Activated gamma-delta T cell (primary cell): ENCODE measurements around the gene BRDT.

Experiments
- DNase-seq: peaks from one replicate; lab custom pipeline; 2025; lab: John Stamatoyannopoulos, UW
- total RNA-seq, 2 donors: gene quantifications; one replicate each; lab custom pipeline; 2026; lab: John Stamatoyannopoulos, UW

Gene BRDT
- 0.39 to 0.67 reads per million in 2 donors for total RNA-seq

DNA sequence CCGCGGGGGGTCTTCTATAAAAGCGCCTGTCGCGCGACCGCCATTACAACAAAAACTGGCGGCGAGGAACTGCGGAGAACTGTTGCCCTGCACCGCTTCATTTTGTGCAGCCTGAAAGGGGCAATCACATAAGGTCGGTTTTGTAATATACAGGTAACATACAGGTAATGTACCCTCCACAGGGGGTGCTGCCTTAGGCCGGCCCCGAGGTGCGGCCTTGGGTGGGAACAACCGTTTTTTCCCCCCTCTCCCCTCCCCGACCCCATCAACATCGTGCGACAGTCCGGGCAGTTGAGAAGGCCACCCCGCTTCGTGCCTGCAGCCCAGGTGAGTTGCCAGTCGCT is at the start of gene BRDT:
Gene BRDT, plus strand, starts transcription at position 46 of the 344 bp plus-strand sequence. CDS start 13,354 bp downstream, outside the sequence.
- no peak for DNase-seq

DNA sequence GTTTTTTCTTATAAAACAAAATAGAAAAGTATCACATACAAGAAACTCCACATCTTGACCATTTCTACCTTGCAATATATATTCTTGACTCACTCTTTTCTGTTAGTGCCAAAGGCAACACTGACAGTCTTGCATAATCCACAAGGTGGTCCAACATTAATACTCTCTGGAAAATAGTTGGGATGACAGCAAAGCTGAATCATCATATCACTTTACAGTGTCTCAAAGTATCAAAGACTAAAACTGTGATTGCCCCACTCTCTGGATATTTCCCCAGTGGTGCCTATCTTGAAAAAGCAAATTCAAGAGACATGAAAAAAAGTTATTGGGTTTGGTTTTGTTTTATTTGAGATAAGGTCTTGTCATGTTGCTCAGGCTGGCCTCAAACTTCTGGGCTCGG is 48.6 kb upstream of the BRDT start:
- no peak for DNase-seq

DNA sequence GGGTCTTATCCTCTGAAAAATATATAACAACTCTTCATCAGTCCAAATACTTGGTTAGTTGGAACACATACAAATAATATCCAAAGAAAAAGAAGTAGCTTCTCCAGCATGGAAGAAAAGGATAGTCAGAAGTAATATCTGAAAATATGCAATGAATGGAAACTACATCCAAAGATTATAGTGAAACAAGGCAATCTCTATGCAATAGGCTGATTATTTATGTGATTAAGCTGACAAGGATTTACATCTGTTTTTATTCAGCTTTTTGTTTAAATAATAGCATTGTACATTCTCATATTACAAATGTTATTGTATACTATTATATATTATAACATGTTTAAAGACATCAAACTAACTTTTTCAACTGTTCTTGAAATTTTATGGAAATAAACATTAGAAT is 48.0 kb upstream of the BRDT start:
- no peak for DNase-seq

DNA sequence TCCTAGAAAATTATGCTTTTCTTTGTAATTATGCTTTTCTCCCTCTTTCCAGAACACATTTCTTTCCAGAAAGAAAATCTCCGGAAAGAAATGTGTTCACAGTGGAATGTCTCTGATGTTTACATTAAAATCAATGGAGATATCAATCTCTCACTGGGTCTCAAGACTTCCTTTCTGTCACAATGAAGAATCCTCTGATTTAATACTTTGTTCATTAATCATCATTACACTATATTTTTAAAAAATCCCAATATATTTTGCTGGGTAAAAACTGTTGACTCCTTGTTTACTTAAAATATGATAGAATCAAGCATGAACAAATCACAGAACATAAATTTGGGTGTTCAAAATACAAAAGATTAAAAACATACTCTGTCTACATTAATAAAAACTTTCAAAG is 36.9 kb upstream of the BRDT start:
- DNase-seq, result no peak

DNA sequence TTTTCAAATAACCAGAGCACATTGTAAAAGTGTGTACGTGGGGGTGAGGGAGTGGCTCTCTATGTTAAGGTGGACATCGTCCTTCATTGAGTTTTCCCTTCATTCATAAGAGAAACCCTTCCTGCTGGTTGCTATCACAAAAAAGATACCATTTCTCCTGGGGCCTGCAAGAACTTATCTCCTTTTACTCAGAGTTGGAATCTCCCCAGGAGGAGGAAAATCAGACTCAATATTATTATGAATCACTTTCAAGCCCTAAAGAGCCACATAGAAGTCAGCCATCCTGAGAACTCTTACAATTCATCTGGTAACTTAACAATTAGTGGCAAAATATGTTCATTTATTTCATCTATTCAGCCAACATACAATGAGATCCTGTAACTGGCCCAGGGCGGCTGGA is 36.2 kb upstream of the BRDT start:
- DNase-seq, result no peak

DNA sequence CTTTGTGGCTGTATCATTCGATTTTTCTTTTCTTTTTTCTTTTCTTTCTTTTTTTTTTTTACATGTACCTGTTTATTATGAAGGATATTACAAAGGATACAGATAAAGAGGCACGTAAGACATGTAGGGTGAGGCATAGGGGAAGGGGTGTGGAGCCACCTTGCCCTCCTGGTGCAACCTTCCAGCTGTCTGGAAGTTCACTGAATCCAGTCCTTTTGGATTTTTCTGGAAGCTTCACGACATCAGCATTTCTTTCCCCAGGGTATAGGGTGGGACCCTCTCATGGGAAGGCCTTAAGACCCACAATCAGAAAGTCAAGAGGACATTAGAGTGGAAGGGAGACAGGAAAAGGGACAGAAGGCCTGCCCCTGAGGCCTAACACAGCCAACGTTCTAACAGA is 33.2 kb upstream of the BRDT start:
- DNase-seq, result no peak

DNA sequence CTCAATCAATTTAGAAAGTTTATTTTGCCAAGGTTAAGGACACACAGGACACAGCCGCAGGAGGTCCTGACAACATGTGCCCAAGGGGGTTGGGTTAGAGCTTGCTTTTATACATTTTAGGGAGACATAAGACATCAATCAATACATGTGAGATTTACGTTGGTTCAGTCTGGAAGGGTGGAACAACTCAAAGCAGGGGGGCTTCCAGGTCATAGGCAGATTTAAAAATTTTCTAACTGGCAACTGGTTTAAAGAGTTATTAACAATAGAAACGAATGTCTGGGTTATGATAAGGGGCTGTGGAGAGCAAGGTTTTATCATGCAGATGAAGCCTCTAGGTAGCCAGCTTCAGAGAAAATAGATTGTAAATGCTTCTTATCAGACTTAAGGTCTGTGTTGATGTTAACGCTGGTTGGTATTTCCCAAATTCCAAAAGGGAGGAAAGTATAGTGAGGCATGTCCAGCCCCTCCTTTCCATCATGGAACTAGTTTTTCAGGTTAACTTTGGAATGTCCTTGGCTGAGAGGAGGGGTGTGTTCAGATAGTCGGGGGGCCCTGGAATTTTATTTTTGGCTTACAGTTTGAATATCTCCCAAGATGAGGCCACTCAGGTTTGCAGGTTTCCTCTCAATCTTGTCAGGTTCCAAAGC is 32.3 kb upstream of the BRDT start:
- DNase-seq, result no peak

DNA sequence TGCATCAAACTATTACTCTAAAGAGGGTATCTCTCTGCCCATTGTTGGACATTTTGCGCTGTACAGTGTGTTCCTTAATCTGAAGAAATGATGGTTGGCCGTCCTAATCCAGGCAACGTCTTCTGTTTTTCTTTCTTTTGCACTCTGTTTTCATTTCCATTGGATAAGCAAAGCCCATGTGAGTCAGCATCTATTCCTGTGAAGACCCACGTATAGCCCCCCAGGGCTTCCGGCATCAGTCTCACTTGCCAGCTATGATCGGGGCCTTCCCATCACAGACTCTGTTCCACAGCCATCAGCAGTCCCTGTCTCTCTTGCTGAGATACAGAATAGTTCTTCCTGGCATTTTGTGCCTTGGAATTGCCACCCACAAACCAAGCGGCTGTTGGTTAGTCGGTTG is 29.2 kb upstream of the BRDT start:
- DNase-seq, result no peak

DNA sequence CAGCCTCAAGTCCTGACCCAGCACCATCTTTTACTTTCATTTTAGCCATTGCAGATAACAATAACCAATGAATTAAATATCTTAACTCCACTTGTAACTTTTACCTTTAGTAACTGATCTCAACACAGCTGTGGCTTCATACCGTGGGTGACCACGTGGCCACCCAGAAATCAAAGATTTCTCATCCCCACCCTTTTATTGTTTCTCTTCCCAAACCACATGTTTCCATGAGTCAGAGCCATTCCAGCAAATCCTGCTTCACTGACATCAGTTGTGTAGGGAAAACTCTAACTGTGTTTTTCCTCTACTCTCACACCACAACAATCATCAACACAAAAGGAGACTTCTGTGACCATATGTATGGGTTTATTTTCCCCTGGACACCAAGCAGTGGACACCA is 25.1 kb upstream of the BRDT start:
- no peak for DNase-seq

DNA sequence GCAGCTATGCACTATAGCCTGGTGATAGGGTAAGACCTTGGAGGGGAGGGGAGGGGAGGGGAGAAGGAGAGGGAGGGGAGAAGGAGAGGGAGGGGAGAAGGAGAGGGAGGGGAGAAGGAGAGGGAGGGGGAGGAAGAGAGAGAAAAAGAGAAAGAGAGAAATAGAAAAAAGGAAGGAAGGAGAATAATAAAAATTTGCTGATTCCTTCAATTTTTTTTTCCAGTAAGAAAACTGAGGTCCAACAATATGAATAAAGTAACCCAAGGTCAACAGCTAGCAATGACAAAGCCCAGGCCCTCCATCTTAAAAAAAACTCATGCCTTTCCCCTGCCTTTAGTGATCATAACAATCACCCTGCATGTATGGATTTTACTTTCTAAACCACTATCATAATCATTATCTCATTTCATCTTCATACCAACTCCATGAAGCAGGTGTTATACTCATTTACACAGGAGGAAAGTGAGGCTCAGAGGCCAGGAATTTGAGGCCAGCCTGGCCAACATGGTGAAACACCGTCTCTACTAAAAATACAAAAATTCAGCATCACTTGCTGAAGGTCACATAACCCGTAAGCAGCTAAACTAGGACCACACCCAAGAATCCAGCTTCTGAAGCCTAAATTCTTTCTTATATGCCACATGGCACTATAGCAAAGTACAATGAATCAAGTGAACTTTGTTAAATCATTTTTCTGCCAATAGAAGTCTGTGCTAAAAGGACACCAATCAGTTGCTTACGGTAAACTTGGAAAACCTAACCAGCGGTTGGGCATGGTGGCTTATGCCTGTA is 23.4 kb upstream of the BRDT start:
- DNase-seq, result no peak

DNA sequence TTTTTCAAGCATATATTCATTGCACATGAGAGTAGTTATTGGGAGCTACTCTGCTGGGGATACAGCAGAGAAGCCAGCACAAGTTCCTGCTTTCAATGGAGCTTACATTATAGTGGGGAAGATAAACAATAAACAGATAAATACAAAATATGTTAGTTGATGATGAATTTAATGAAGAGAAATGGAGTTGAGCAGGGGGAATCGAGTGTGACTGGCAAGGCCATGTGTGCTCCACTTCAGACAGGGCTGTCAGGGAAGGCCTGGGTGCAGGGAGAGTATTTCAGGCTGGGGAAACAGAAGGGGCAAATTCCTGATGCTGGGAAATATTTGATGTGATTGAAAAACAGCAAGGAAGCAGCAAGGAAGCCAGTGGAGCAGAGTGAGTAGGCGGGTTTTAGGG is 21.2 kb upstream of the BRDT start:
- DNase-seq, result no peak

DNA sequence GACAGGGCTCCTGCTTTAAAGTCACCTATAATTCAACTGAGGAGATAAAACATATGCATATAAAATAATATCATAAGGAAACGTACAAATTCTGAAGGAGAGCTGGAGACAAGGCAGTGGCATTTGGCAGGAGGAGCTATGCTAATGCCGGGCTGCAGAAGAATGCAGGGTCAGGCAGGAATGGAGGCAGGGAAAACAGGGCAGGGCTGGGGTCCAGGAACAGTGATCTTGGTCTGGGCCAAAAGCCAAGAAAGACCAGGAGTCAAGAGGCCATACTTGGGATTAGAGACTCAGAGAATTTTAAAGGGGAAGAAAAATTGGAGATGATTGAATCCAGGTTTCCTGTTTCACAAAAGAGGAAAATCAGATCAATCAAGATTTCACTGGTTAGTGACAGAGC is 20.0 kb upstream of the BRDT start:
- no peak for DNase-seq

DNA sequence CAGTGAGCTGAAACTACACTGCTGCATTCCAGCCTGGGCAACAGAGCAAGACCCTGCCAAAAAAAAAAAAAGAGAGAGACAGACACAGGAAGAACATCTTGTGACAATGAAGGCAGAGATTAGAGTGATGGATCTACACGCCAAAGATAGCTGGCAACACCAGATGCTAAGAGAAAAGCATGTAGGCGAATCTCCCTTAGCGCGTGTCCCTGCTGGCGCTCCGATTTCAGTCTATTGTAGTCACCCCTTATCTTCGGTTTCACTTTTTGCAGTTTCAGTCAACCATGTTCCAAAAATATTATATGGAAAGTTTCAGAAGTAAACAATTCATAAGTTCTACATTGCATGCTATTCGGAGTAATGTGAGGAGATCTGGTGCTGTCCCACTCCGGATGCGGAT is 11.6 kb upstream of the BRDT start:
- DNase-seq, result no peak

DNA sequence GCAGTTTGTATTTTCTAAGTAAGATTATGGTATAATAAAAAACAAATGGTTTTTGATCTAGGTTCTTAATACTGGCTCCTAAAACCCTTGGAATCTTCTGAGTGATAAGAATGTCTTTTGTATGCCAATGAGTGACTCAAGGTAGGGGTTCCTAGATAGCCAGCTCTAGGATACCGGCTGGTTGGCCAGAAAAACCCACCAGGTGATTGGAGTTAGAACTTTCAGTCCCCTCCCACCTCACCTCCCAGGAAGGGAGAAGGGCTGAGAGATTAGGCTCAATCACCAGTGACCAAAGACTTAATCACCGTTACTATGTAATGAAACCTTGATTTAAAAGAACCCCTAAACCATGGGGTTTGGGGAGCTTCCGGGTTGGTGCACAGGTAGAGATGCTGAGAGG is 8.7 kb upstream of the BRDT start:
- no peak for DNase-seq

DNA sequence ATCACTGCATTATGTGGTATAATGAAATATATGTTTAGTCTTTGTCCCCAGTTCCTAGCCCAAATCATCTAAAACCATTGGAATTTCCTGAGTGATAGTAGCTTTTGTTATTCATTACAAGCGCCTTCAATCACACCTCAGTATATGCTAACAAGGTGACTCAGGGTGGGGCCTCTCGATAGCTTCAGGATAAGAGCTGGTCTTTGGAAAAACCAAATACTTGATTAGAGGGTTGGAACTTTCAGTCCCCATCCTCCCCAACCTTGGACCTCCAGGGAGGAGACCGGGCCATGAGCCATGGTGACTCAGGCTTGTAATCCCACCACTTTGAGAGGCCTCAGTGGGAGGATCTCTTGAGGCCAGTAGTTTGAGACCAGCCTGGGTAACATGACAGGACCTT is 5.1 kb upstream of the BRDT start:
- no peak for DNase-seq

DNA sequence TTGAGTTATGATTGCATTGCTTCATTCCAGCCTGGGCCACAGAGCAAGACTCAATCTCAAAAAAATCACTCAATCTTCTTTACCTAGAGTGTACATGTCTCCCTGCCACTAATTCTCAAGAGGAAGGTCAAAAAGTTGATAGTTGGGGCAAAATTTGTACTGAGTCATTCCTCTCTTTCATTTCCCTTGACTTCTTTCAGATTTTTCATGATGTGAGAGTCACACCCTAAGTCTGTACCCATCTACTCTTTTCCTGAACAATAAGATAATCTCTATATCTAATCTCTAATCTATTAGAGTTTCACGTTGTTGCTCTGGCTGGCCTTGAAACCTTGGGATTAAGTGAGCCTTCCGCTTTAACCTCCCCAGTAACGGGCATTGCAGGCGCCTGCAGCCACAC is 1.1 kb upstream of the BRDT start:
- DNase-seq, result no peak

DNA sequence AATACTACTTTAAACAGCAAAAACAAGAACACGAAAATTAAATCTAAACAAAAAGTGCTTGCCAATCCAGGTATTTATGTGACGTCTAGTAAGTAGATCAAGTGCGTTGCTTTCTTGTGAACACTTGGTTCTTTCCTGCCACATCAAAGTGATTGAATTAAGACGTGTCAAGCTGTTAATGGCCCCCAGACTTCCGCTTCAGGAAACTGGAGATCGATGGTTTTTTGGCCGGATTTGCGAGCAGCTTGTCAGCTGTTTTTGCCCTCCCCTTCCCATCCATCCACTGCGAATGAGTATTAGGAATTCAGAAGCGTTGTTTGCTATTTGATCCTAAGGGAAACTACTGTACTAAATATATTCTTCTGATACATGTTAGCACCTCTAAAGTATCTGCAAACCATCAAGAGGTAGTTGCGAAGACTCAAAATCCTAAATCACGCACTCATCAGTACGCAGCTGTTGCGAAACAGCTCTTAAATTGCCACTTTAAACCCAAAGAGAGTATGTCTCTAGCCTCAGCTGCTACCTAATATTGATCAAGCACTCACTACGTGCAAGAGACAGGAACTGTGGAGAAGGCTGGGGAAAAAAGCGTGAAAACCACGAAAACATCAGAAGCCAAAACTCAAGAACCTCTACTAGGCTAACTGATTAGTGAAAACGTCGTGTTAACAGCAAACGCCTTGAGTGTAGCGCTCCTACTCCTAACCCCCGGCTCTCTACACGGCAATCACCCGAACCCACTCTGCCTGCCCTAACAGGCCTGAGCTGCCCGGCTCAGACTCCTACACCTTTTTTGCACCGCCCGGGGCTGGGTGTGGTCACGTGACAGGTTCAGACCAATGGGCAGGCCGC is 473 bp upstream of the BRDT start:
- DNase-seq, result peak; percentile 20

DNA sequence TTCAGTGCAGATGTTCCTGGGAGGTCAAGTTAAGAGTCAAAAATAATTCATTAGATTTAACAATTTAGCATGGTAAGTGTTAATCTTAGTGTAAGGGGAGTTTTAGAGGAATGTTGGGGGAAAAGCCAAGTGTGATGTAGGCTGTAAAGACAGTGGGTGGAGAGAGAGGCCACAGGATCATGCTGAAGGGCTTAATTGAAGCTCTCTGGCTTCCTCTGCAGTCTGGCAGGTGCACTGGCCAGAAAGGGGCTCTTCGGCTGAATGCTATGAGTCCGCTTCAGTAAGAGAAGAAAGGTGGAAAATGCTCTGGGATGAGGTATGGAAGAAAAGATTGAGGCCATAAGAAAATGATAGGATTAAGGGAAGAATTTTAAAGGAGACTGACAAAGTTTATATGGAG is 3.0 kb downstream of the BRDT start:
- DNase-seq, result no peak

DNA sequence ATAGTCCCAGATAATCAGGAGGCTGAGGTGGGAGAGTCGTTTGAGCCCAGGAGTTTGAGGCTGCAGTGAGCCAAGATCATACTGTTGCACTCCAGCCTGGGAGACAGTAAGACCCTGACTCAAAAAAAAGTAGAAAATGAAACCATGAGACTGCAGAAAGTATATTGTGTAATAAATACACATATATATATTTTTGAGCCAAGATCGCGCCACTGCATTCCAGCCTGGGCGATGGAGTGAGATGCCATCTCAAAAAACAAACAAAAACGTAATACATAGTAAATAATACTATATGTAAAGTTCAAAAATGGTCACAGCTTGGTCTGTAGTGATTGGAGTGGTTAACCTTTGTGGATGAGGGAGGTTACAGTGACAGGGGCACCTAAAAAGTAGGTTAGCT is 9.7 kb downstream of the BRDT start:
- no peak for DNase-seq

DNA sequence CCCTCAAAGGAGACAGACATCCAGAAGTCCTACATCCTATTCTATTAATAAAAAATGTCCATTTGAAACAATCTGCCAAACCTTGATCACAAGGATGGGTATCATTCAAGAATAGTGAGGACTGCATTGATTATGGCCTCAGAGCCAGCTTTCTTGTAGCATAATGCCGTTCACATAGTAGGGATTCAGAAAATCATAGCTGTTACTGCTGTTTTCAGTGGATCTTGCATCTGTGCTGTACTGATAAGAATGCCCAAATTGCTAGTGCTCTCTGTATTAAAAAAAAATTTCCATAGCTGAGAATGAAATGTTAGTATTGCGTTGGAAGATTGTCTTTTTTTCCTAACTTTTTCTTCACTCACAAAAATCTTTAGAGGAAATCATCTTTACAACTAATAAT is 19.1 kb downstream of the BRDT start:
- no peak for DNase-seq

DNA sequence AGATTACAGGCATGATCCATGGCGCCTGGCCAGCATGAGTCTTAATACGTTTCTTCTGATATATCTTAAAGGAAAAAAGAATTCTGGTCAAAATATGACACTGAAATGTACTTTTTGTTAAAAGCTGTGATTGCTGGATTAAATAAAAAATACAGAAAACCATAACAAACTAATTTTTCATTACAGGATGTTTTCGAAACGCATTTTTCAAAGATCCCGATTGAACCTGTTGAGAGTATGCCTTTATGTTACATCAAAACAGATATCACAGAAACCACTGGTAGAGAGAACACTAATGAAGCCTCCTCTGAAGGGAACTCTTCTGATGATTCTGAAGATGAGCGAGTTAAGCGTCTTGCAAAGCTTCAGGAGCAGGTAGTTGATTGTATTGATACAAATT is 30.2 kb downstream of the BRDT start:
- DNase-seq, result no peak

DNA sequence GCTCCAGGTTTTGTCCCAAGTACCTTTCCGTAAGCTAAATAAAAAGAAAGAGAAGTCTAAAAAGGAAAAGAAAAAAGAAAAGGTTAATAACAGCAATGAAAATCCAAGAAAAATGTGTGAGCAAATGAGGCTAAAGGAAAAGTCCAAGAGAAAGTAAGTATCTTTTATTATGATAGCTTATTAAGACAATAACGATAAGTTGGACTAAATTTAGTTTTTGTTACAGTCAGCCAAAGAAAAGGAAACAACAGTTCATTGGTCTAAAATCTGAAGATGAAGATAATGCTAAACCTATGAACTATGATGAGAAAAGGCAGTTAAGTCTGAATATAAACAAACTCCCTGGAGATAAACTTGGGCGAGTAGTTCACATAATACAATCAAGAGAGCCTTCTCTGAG is 31.5 kb downstream of the BRDT start:
- no peak for DNase-seq
